Measurements from ENCODE around the gene KLHL14. TPM values are rescaled to one million over a fixed set of nuclear protein-coding genes. Genes with fewer than 3 reads are reported as not detected.
"Not testable (repeated sequence)": the region's sequence is repeated elsewhere in the genome, so short reads cannot be mapped to it uniquely, and the experiment has no call there.

Gene KLHL14
- total RNA-seq, 2 donors from 2014 or later, result 0.33 to 0.46 TPM

DNA sequence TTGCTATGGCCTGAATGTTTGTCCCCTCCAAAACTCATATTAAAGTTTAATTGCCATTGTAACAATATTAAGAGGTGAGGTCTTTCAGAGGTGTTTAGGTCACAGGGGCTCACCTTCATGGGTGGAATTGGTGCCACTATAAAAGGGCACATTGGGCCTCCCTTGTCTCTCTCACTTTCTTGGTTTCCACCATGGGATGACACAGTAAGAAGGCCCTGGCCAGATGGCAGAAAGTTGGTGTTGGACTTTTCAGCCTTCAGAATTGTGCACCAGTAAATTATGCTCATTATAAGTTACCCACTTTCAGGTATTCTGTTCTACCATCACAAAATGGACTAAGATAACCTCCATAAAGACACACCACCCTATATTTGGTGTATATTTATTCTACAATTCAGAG is 102.1 kb downstream of the KLHL14 start:
- no peak for DNase-seq (ENCODE audit: low spot score)
- intact Hi-C loops (cut with DNase I), result no loop called here

DNA sequence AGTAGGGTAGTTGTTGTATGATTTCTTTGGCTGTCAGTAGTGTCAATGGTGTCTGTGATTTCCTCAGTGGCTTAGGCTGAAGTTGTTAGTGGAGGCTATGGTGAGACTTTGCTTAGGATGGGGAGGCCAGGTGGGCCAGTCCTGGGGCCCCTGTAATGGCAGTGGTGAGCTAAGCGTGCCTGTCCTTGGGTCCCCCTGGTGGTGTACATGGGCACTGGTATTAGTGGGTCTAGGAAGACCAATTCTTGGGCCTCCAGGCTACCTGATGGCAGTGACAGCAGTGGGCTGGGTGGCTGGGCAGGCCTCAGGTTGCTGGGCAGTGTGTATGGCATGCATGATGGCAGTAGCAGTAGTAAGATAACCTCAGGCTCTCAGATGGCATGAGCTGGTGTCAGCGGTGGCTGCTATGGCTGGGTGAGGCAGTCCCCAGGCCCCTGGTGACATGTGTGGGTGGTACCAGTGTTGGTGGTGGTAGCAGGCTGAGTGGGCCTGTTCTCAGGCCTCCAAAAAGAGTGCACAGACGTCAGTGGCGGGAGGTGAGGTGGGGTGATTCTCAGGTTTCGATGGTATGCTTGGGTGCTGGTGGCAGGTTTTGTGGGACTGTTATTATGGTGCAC is 103.2 kb downstream of the KLHL14 start:
- no peak for DNase-seq (ENCODE audit: low spot score)
- intact Hi-C loops (cut with DNase I), result no loop called here

DNA sequence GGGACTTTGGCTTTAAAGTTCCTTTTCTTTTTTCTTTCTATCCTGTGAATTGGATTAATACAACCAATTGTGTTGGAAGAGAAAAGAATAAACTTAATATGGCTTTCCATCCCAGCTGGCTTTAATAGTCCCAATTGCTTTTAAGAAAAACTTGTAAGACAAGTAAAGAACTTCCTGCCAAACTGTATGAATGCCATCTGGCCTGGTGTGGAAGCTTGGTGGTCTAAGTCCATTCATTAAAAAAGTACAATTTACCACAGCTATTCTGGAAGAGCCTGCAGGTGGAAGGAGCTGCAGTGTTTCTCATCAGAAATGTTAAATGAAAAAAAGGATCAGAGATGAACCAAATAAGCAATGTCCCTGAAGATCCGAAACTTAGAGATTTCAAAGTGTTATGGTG is 103.9 kb downstream of the KLHL14 start:
- intact Hi-C loops (cut with DNase I), result no loop called here
- no peak for DNase-seq (ENCODE audit: low spot score)

DNA sequence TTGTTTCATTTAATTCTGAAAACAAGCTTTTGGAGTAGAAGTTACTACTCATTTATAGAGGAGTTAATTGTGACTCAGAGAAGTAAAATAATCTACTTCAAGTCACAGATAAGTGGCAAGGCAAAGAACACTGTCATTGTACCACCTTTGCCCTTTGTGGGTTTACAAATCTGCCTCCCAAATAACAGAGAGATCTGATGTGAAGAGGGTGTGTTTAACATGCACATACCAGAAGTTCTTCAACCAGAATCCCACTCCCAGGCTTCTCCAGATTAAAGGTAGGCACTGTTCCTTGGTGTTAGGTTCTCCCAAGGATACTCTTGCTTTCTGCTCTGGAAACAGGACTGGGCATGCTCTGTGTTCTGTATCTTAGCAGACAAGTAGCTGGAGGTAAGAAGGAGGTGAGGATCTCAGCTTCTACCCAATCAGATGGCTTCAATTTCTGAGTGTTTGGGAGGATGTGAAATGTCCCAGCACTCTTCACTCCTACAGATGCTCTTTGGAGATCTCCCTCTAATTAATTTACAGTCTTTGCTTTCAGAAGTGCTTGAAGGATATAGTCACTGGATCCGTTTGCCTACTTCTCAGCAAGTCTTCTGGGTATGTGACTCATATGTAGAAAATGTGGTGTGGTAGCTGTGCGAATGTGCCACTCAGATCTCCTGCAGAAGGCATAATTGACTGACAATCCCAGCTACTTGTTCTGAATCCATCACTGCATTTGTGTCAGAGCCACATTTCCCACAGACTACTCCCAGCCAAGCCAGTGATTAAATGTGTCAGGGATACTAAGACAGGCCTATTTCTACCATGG is 111.1 kb downstream of the KLHL14 start:
- DNase-seq (ENCODE audit: low spot score), result no peak
- intact Hi-C loops (cut with DNase I), result no loop called here

DNA sequence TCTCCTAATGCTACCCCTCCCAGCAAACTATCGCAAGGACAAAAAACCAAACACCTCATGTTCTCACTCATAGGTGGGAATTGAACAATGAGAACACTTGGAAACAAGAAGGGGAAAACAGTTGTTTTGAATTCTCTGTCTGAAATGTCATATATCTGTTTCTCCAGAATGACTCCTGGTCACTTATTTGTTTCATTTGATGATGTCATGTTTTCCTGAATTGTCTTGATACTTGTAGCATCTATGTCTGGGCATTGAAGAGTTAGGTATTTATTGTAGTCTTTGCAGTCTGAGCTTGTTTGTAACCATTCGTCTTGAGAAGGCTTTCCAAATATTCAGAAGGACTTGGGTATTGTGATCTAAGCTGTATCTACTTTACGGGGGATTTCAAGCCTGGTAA is 118.3 kb downstream of the KLHL14 start:
- intact Hi-C loops (cut with DNase I); DNase-seq (ENCODE audit: low spot score): not testable (repeated sequence)

DNA sequence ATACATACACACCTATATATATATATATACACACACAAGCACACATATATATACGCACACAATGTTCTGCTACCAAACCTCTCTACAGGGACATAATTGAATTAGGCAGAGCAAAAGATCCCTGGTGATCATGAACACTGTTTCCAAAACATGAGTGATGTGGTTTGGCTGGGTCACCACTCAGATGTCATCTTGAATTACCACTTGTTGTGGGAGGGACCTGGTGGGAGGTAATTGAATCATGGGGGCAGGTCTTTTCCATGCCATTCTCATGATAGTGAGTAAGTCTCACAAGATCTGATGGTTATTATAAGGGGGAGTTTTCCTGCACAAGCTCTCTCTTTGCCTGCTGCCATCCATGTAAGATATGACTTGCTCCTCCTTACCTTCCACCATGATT is 135.2 kb downstream of the KLHL14 start:
- intact Hi-C loops (cut with DNase I), result not testable (repeated sequence)

DNA sequence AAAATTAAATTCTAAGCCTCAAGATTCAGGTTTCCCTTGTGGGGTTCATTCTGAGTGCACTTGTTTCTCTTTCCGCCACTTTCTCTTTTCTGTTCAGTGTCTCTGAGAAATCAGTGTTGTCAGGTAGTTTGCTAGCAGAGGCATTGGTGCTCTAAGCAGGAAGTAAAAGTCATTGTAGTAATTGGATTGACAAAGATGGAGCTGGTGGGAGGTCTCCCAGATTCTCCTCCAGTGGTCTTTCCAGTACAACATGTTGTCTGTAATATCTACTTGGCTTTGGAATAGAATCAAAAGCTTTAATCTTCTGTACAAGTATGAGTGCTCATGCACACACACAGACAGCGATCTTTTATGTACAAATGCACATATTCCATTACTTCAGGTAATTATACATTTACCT is 135.6 kb downstream of the KLHL14 start:
- no peak for DNase-seq (ENCODE audit: low spot score)
- intact Hi-C loops (cut with DNase I), result no loop called here

More for the DNA sequence above, 135.2 kb downstream of the KLHL14 start:
- DNase-seq (ENCODE audit: low spot score), result not testable (repeated sequence)

DNA sequence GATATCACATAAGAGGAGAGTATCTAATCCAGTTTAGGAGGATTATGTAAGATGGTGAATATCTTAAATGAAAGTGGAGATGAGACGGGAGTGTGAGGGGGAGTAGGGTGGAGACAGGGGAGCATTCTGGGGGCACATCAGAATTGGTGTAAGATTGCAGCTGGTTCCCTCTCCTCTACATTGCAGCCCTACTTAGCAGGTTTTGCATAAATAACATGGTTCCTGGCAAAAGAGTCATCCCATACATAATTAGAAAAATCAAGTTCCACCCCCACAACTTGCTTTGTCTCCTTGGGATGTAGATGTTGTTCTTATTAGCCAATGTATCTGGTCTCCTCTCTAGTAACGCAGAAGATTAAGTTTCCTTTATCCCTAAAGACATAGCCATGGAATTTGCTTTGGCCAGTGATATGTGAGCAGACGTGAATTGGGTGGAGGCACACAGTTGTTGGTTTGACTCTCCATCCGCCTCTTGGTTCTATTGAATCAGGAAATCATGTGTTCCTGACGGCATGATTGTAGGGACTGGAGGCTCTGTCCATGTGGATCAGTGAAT is 137.9 kb downstream of the KLHL14 start:
- DNase-seq (ENCODE audit: low spot score), result no peak
- intact Hi-C loops (cut with DNase I), result no loop called here

DNA sequence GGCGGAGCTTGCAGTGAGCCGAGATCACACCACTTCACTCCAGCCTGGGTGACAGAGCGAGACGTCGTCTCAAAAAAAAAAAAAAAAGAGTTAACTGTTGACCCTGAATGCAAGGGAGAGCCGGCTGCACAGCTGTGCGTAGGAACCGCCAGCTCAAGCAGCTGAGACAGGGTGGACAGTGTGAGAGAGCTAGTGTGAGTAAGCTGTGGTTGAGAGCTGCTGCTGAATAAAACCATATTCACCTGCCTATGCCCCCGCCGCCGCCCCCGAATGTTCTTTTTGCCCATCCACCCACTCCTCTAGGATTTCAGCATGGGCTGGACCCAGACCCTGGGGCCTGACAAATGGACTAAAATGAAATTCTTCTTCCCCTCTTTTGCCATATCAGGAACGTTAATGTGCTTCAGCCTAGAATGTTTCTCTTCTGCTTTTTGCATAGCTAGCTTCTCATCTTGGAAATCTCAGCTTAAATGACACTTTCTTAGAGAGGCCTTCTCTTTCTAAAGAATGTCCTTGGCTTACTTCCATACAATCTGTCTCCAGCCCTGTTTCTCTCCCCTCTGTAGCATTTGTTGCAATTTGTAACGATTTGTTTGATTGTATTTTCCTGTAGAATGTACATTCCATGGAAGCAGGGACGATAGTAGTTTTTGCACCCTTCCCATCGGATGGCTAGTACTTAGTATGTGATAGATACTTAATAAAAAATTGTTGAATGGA is 142.7 kb downstream of the KLHL14 start:
- intact Hi-C loops (cut with DNase I), result no loop called here
- DNase-seq (ENCODE audit: low spot score), result no peak

DNA sequence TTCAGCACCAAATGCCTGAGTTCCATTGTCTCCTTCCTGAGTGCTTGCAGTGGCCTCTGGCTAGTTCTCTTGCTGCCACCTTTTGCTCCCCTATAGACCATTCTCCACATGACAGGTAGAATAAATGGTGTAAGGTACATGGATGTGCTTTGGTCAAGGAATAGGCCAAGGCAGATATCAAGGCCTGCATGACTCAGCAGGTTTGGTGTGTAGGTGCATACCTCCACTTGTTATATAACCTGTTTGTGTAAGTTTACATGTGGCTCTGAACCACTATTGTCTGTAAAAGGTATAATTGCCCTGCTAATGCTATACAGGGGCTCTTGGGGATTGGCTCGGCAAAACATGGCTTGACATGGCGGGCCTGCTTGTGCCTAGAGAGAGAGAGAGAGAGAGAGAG is 143.5 kb downstream of the KLHL14 start:
- DNase-seq (ENCODE audit: low spot score), result no peak

DNA sequence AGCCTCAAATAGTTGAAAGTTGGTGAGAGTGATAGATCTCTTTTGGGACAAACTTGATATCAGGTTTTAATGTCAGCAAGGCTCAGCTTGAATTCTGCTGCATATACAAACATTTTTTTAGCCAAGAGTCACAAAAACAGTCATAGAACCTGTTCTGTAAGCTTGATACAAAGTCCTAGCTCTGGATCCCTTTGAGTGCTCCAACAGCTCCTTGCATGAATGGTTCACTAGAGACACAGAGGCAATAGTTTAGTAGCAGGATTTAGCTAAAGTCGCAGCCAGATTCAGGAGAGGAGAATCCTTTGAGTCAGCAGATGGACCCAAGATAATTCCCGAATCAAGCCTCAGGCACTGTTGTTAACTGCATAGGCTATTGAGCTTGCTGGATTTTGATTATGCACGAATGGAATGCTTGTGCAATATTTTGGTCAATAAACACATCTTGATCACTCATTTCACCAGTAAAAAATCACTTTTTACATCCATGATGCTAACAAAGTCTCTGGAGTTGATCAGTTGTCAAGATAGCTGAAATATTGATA is 148.6 kb downstream of the KLHL14 start:
- no peak for DNase-seq (ENCODE audit: low spot score)
- intact Hi-C loops (cut with DNase I), result no loop called here

More for the DNA sequence above, 143.5 kb downstream of the KLHL14 start:
- intact Hi-C loops (cut with DNase I), result no loop called here

DNA sequence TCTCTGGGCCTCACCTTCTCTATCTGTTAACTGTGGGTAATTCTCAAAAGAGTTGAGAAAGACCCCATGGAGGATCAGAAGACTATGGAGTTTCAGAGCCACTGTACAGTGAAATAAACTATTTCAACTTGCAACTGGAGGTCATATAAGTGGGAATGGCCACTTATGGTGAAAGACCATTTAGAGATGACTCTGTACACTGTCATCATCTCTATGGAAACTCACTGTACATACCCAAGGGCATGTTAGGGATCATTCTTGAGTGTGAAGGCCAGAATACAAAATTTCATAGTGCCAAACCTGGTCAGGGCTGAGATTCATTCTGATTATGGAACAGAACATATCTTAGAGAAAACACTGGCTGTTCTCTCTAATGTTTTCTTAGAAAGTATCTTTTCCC is 149.3 kb downstream of the KLHL14 start:
- no peak for DNase-seq (ENCODE audit: low spot score)
- intact Hi-C loops (cut with DNase I), result no loop called here

Measured in posterior vena cava (tissue), 2 donors.